Fibroblast of lung (primary cell): ENCODE results near the gene KRT37. TPM values are rescaled to one million over a fixed set of nuclear protein-coding genes. Genes with fewer than 3 reads are reported as not detected.

ENCODE experiments used
- DNase-seq, 2 donors: peaks; one replicate each; pipeline versions ENCODE4 v3.0.0 to v3.0.0-alpha.2; 2010; ENCODE audit warnings: low read depth in 2 of 2
- H2AFZ ChIP-seq: 2 replicates; pipeline ENCODE4 v1.5.1; 2012; ENCODE audit warnings: low read length, control low read depth, inconsistent platforms
- H3K27ac ChIP-seq: 2 replicates; pipeline ENCODE4 v1.5.1; 2011; ENCODE audit warnings: low read length, control low read depth; ENCODE audit not compliant: insufficient read depth
- H3K27me3 ChIP-seq: 2 replicates; pipeline ENCODE4 v1.5.1; 2011; ENCODE audit warnings: mild to moderate bottlenecking, low read length; ENCODE audit not compliant: control insufficient read depth, insufficient read depth
- H3K36me3 ChIP-seq: 2 replicates; pipeline ENCODE4 v1.5.1; 2011; ENCODE audit warnings: low read length; ENCODE audit not compliant: control insufficient read depth, insufficient read depth
- H3K4me1 ChIP-seq: 2 replicates; pipeline ENCODE4 v1.5.1; 2011; ENCODE audit warnings: low read length; ENCODE audit not compliant: control insufficient read depth, insufficient read depth; ENCODE audit errors: extremely low read depth
- H3K4me2 ChIP-seq: 2 replicates; pipeline ENCODE4 v1.5.1; 2011; ENCODE audit warnings: low read length, control low read depth; ENCODE audit not compliant: insufficient read depth; ENCODE audit errors: extremely low read depth
- H3K4me3 ChIP-seq, 4 experiments: fragments of 200-600 bp in 1 of 4; sonication (generic) in 1 of 4; replicated peaks in 1 of 4; 2 replicates each; pipeline ENCODE4 v1.5.1; 2011 to 2016; ENCODE audit warnings: low read length in 4 of 4, low read depth in 3 of 4, mild to moderate bottlenecking in 3 of 4, control low read depth in 2 of 4, inconsistent platforms in 1 of 4, mixed read lengths in 1 of 4; ENCODE audit not compliant: insufficient read depth in 1 of 4; ENCODE audit errors: control extremely low read depth in 1 of 4
- H3K79me2 ChIP-seq: 2 replicates; pipeline ENCODE4 v1.5.1; 2012; ENCODE audit warnings: mild to moderate bottlenecking, low read length, inconsistent platforms; ENCODE audit not compliant: control insufficient read depth, insufficient read depth
- H3K9ac ChIP-seq: 2 replicates; pipeline ENCODE4 v1.5.1; 2011; ENCODE audit warnings: mild to moderate bottlenecking, low read length, control low read depth; ENCODE audit not compliant: insufficient read depth
- H3K9me3 ChIP-seq: 2 replicates; pipeline ENCODE4 v1.5.1; 2012; ENCODE audit warnings: low read depth, low read length; ENCODE audit not compliant: control insufficient read depth, insufficient read depth
- H4K20me1 ChIP-seq: 2 replicates; pipeline ENCODE4 v1.5.1; 2011; ENCODE audit warnings: low read length; ENCODE audit not compliant: control insufficient read depth, insufficient read depth; ENCODE audit errors: extremely low read depth
- CTCF ChIP-seq, 2 donors: IDR thresholded peaks in 1 of 2; conservative IDR thresholded peaks in 1 of 2; 1 replicate in 1 of 2; 2 replicates in 1 of 2; pipeline ENCODE4 v1.5.1; 2011 to 2012; ENCODE audit warnings: low read length in 2 of 2, control low read depth in 1 of 2, inconsistent platforms in 1 of 2, low read depth in 1 of 2, mild to moderate bottlenecking in 1 of 2
- EZH2 ChIP-seq: IDR thresholded peaks from 2 replicates; pipeline ENCODE4 v1.5.1; 2012; ENCODE audit warnings: low read length, control low read depth, mild to moderate bottlenecking; ENCODE audit errors: missing control alignments
- polyA plus RNA-seq, 2 donors: library from polyadenylated mRNA; depleted of rRNA in 1 of 2; stranded (reverse) in 1 of 2; unstranded in 1 of 2; fragments of >200 nt; gene quantifications; 2 replicates each; pipeline ENCODE4 v1.2.1, GENCODE V29; 2011 to 2012; ENCODE audit warnings: missing spikeins in 1 of 2
- total RNA-seq: library from RNA; depleted of rRNA; stranded (reverse); fragments of >200 nt; gene quantifications from 2 replicates; pipeline ENCODE4 v1.2.1, GENCODE V29; 2014

KRT37 gene
- total and polyA plus RNA-seq, 2 donors (not counting 1 experiment from before 2014, with no cell fraction given) = not detected

DNA sequence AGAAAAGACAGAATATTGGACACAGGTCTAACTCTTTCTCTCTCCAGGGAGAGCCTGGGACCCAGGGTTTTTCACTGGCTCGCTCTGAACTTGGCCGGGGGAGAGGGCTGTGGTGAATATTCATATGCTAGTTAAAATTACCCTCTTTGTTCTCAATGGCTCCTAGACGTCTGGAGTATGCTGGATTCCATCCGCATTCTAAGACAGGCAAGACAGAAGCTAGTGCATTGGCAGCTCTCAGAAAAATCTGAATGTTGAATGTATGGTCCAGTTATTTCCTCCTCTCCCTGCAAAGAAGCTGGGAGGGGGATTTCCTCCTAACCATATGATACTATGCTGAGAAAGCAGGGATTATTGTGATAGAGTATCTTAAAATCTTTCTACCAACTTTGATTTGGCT, 36.7 kb downstream of the KRT37 start:
- H3K9ac ChIP-seq = no peak overlapping the region
- peaks cover 2% of the 10 kb centered on the region for H3K27me3 ChIP-seq
- H3K4me1 ChIP-seq = no peaks in the 10 kb centered on the region
- H3K36me3 ChIP-seq = no peaks in the 10 kb centered on the region
- DNase-seq = no peak
- H4K20me1 ChIP-seq = no peaks in the 10 kb centered on the region
- no peak overlapping the region for H2AFZ ChIP-seq
- TF ChIP-seq EZH2 (no peak), CTCF (conservative IDR thresholded peaks at IDR 0.05 in 1 of 2, IDR thresholded peaks at IDR 0.05 in 1 of 2; ENCODE audit: low read depth in 1 of 2, low read length in 2 of 2) (no peak)
- H3K27ac ChIP-seq = no peak overlapping the region
- no peak overlapping the region for H3K4me2 ChIP-seq
- H3K4me3 ChIP-seq = no peak overlapping the region
- H3K9me3 ChIP-seq = no peaks in the 10 kb centered on the region
- no peaks in the 10 kb centered on the region for H3K79me2 ChIP-seq

GRCh38 chr17:41386227-41386626, 38.2 kb downstream of the KRT37 start:
- Histone ChIP-seq H3K4me2 (no peak overlapping the region), H3K79me2 (no peaks in the 10 kb centered on the region), H3K27me3 (peaks cover 1% of the 10 kb centered on the region), H3K9me3 (no peaks in the 10 kb centered on the region), H3K4me3 (no peak overlapping the region), H3K9ac (no peak overlapping the region), H4K20me1 (no peaks in the 10 kb centered on the region), H3K27ac (no peak overlapping the region), H2AFZ (no peak overlapping the region), H3K36me3 (no peaks in the 10 kb centered on the region), H3K4me1 (no peaks in the 10 kb centered on the region)
- TF ChIP-seq CTCF (conservative IDR thresholded peaks at IDR 0.05 in 1 of 2, IDR thresholded peaks at IDR 0.05 in 1 of 2; ENCODE audit: low read depth in 1 of 2, low read length in 2 of 2) (no peak), EZH2 (no peak)
- DNase-seq = no peak

DNA sequence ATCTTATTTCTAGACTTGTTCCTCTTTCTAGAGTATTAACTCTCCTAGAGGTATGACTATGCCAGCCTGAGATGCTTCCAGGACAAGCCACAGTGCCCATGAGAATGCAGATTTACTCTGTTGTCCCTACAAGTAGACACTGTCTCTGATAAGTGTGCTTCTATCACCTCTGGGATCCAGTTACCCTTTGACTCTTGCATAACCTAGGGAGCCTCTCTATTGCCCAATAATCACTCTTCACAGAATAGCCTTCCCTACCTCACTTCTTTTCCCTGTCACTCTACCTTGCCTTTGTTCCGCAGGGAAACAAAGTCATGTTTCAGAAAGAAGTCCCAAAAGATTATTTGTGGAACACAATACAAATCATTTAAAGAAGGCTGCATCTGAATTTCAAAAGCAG, 40.7 kb downstream of the KRT37 start:
- Histone ChIP-seq H3K4me2 (no peak overlapping the region), H3K4me3 (no peak overlapping the region), H2AFZ (no peak overlapping the region), H3K27me3 (no peaks in the 10 kb centered on the region), H3K4me1 (peaks cover 2% of the 10 kb centered on the region), H3K9me3 (no peaks in the 10 kb centered on the region), H3K79me2 (no peaks in the 10 kb centered on the region), H3K9ac (no peak overlapping the region), H3K27ac (no peak overlapping the region), H3K36me3 (no peaks in the 10 kb centered on the region), H4K20me1 (no peaks in the 10 kb centered on the region)
- TF ChIP-seq CTCF (conservative IDR thresholded peaks at IDR 0.05 in 1 of 2, IDR thresholded peaks at IDR 0.05 in 1 of 2; ENCODE audit: low read depth in 1 of 2, low read length in 2 of 2) = no peak
- TF ChIP-seq EZH2 = no peak
- DNase-seq = no peak
